HL-60 (cell line): ENCODE measurements around the gene RNF40.
A peak's percentile ranks its signal among the peaks of the same experiment; 100 is the strongest.

ENCODE experiments used
- DNase-seq, 2 experiments: peaks; one replicate each; pipeline ENCODE4 v3.0.0-alpha.2; 2010 to 2020; ENCODE audit warnings: low read depth in 1 of 2, low spot score in 1 of 2
- H3K27ac ChIP-seq: fragments of 250-450 bp; sonication (Bioruptor Pico); replicated peaks from 2 replicates; pipeline ENCODE4 v1.5.1; 2020; ENCODE audit warnings: mild to moderate bottlenecking, moderate library complexity
- H3K27me3 ChIP-seq: fragments of 250-450 bp; sonication (Bioruptor Pico); 2 replicates; pipeline ENCODE4 v1.5.1; 2021; ENCODE audit warnings: mild to moderate bottlenecking, moderate library complexity; ENCODE audit not compliant: insufficient read depth, poor library complexity, severe bottlenecking
- H3K4me3 ChIP-seq: replicated peaks from 2 replicates; pipeline ENCODE4 v1.5.1; 2011; ENCODE audit warnings: mild to moderate bottlenecking, control low read depth, low read length; ENCODE audit not compliant: insufficient read depth
- CTCF ChIP-seq: IDR thresholded peaks from one replicate; pipeline ENCODE4 v1.5.1; 2011; ENCODE audit warnings: low read length, control low read depth, inconsistent platforms; ENCODE audit not compliant: insufficient read depth
- GABPA ChIP-seq: IDR thresholded peaks from 2 replicates; pipeline ENCODE4 v1.6.1; 2012; ENCODE audit warnings: low read depth
- POLR2AphosphoS5 ChIP-seq: IDR thresholded peaks from 2 replicates; pipeline ENCODE4 v1.6.1; 2012; ENCODE audit warnings: low read depth
- SPI1 ChIP-seq: IDR thresholded peaks from 2 replicates; pipeline ENCODE4 v1.6.1; 2012; ENCODE audit warnings: low read depth, mild to moderate bottlenecking, borderline replicate concordance
- TF ChIP-seq, protein P1 (sequence below): IDR thresholded peaks from 2 replicates; pipeline ENCODE4 v1.6.1; 2012; ENCODE audit warnings: low read depth; ENCODE audit not compliant: insufficient replicate concordance

RNF40 gene

DNA sequence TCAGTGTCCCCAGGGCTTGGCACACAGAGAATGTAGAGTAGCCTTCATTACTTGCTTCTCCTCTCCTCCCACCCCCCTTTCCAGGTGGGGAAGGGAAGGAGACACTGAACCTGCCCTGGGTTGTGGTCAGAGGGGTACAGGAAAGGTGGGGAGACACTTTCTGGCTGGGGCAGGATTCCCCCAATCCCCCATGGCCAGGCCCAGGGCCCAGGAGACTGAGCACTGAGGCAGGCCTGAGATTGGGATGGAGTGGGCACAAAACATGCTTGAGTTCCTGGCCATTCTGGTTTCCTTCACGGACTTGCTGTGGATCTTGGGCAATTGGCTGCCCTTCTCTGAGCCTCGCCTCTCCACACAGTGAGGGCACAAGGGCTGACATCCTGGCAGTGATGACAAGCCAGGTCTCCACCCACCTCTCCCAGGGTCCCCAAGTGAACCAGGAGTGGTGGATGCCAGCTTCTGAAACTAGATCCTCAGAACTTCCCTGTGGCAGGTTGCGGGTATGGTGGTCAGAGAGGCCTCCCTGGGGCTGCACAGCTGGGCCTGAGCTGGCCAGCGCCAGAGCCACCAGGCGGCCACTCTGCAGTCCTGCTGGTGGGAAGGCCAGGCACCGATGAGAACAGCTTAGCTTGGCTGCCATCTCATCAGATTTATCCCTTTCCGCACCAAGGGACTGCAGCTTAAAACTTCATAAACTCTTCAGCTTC, 15.6 kb downstream of the RNF40 start:
- no peak overlapping the region for H3K4me3 ChIP-seq
- no peak overlapping the region for H3K27ac ChIP-seq
- TF ChIP-seq CTCF = no peak
- TF ChIP-seq POLR2AphosphoS5 = 0 out of 2 replicates have a peak, but pooled peaks have one; percentile 1
- H3K27me3 ChIP-seq = no peaks in the 10 kb centered on the region
- DNase-seq = no peak

GRCh38 chr16:30778549-30779244, 16.6 kb downstream of the RNF40 start:
- H3K27ac ChIP-seq = no peak overlapping the region
- no peak for DNase-seq
- H3K27me3 ChIP-seq = no peaks in the 10 kb centered on the region
- TF ChIP-seq POLR2AphosphoS5 (no peak), CTCF (no peak), GABPA (no peak), SPI1 (no peak)
- TF ChIP-seq, protein P1, sequence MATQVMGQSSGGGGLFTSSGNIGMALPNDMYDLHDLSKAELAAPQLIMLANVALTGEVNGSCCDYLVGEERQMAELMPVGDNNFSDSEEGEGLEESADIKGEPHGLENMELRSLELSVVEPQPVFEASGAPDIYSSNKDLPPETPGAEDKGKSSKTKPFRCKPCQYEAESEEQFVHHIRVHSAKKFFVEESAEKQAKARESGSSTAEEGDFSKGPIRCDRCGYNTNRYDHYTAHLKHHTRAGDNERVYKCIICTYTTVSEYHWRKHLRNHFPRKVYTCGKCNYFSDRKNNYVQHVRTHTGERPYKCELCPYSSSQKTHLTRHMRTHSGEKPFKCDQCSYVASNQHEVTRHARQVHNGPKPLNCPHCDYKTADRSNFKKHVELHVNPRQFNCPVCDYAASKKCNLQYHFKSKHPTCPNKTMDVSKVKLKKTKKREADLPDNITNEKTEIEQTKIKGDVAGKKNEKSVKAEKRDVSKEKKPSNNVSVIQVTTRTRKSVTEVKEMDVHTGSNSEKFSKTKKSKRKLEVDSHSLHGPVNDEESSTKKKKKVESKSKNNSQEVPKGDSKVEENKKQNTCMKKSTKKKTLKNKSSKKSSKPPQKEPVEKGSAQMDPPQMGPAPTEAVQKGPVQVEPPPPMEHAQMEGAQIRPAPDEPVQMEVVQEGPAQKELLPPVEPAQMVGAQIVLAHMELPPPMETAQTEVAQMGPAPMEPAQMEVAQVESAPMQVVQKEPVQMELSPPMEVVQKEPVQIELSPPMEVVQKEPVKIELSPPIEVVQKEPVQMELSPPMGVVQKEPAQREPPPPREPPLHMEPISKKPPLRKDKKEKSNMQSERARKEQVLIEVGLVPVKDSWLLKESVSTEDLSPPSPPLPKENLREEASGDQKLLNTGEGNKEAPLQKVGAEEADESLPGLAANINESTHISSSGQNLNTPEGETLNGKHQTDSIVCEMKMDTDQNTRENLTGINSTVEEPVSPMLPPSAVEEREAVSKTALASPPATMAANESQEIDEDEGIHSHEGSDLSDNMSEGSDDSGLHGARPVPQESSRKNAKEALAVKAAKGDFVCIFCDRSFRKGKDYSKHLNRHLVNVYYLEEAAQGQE = no peak
- no peak overlapping the region for H3K4me3 ChIP-seq

DNA sequence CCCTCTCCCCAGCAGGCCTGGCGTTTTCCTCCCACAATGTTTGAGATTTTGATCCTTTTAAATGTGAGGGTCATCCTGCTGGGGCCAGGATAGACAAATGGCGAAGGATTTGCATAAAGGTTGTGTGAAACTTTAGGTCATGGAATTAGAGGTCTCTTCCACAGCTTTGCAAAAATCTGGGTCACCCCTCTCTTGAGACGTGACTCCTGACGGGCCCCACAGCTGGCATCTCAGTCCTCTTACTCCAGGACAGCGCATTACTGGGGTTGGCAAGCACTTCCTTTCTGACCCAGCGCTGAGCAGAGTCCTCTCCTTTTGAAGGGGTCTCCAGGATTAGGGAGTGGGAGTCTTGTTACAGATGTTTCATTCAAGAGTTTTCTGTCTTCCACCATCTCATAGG, 17.5 kb downstream of the RNF40 start:
- TF ChIP-seq, protein P1 = no peak
- no peak for TF ChIP-seq SPI1
- no peak for TF ChIP-seq POLR2AphosphoS5
- no peak for TF ChIP-seq GABPA
- TF ChIP-seq CTCF = no peak
- Histone ChIP-seq H3K27me3 (no peaks in the 10 kb centered on the region), H3K27ac (peak overlapping the region; percentile 79), H3K4me3 (no peak overlapping the region)
- no peak for DNase-seq
